Parathyroid adenoma (tissue), 2 donors: ENCODE measurements around the gene DNAH3.
"Not testable (repeated sequence)": the region's sequence is repeated elsewhere in the genome, so short reads cannot be mapped to it uniquely, and the experiment has no call there.

ENCODE experiments used
- H2AFZ ChIP-seq: fragments of 300-600 bp; sonication (generic); one replicate; pipeline ENCODE4 v1.7.0; 2017; ENCODE audit warnings: antibody characterized with exemption, mild to moderate bottlenecking
- H3K27ac ChIP-seq: fragments of 300-600 bp; sonication (generic); one replicate; pipeline ENCODE4 v1.7.0; 2017
- H3K27me3 ChIP-seq: fragments of 300-600 bp; sonication (generic); one replicate; pipeline ENCODE4 v1.7.0; 2017; ENCODE audit warnings: low read length; ENCODE audit not compliant: control insufficient read depth, insufficient read depth
- H3K36me3 ChIP-seq: fragments of 300-600 bp; sonication (generic); one replicate; pipeline ENCODE4 v1.7.0; 2017; ENCODE audit warnings: low read length; ENCODE audit not compliant: control insufficient read depth, insufficient read depth
- H3K4me1 ChIP-seq: fragments of 300-600 bp; sonication (generic); one replicate; pipeline ENCODE4 v1.7.0; 2017; ENCODE audit warnings: control low read depth
- H3K4me2 ChIP-seq: fragments of 300-600 bp; sonication (generic); one replicate; pipeline ENCODE4 v1.7.0; 2017; ENCODE audit warnings: low read length
- H3K4me3 ChIP-seq: fragments of 300-600 bp; sonication (generic); one replicate; pipeline ENCODE4 v1.7.0; 2017; ENCODE audit warnings: low read depth, low read length
- H3K79me2 ChIP-seq: fragments of 300-600 bp; sonication (generic); one replicate; pipeline ENCODE4 v1.7.0; 2017; ENCODE audit warnings: control low read depth
- H3K9ac ChIP-seq: fragments of 300-600 bp; sonication (generic); one replicate; pipeline ENCODE4 v1.7.0; 2017; ENCODE audit warnings: mild to moderate bottlenecking
- H3K9me3 ChIP-seq: fragments of 300-600 bp; sonication (generic); one replicate; pipeline ENCODE4 v1.7.0; 2017; ENCODE audit warnings: low read length; ENCODE audit not compliant: control insufficient read depth
- TF ChIP-seq, protein P1 (sequence below): fragments of 300-600 bp; sonication (generic); IDR thresholded peaks from one replicate; pipeline ENCODE4 v1.7.0; 2017; ENCODE audit warnings: antibody characterized with exemption, mild to moderate bottlenecking
- donor health status: primary hyperparathyroidism.

Gene DNAH3

DNA sequence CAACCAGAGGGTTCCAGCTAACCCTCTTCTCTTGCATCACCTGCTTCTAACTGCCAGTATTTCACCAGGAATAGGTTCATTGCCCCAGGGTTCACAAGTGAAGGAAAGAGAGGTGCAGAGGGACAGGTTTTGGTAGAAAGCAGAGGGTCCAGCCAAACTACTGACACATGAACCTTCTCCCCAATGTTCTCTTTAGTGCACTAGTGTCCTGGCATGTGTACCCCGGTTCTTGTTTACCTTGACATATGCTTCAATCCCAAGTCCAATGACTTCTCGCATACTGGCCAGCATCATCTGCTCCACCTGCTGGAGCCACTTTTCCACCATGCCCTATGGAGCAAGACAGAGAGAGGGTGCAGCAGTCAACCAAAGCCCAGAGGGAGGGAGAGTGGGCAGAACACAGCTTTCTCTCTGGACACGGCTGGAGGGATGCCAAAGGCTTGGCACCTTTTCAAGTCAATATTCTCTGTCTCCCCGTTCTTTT, 90.6 kb downstream of the DNAH3 start:
- Histone ChIP-seq H3K79me2 (no peaks in the 10 kb centered on the region), H3K36me3 (no peaks in the 10 kb centered on the region), H3K4me3 (no peak overlapping the region), H2AFZ (no peak overlapping the region), H3K9ac (no peak overlapping the region), H3K27me3 (no peaks in the 10 kb centered on the region), H3K9me3 (no peaks in the 10 kb centered on the region), H3K4me2 (no peak overlapping the region), H3K27ac (no peak overlapping the region), H3K4me1 (no peaks in the 10 kb centered on the region)
- TF ChIP-seq, protein P1, sequence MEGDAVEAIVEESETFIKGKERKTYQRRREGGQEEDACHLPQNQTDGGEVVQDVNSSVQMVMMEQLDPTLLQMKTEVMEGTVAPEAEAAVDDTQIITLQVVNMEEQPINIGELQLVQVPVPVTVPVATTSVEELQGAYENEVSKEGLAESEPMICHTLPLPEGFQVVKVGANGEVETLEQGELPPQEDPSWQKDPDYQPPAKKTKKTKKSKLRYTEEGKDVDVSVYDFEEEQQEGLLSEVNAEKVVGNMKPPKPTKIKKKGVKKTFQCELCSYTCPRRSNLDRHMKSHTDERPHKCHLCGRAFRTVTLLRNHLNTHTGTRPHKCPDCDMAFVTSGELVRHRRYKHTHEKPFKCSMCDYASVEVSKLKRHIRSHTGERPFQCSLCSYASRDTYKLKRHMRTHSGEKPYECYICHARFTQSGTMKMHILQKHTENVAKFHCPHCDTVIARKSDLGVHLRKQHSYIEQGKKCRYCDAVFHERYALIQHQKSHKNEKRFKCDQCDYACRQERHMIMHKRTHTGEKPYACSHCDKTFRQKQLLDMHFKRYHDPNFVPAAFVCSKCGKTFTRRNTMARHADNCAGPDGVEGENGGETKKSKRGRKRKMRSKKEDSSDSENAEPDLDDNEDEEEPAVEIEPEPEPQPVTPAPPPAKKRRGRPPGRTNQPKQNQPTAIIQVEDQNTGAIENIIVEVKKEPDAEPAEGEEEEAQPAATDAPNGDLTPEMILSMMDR = no peak

DNA sequence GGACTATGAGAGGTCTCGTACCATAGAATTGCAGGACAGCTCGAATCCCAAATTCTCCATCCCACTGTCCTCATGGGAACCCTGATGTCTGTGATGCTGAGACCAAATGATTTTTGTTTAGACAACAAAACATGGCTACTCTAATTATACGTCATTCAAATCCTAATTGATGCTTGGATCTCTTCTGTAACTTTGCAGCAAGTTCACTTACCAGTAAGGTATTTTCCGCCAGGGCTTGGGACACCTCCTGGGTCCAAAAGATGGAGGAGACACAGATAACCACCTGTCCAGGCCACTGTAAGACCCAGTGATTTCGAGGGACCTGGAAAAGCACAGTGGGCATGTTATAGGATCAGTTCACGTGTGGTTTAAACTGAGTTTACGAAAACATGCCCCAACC, 92.8 kb downstream of the DNAH3 start:
- Histone ChIP-seq H3K9me3 (no peaks in the 10 kb centered on the region), H3K27ac (no peak overlapping the region), H3K4me2 (no peak overlapping the region), H3K9ac (no peak overlapping the region), H3K79me2 (no peaks in the 10 kb centered on the region), H2AFZ (no peak overlapping the region), H3K4me3 (no peak overlapping the region), H3K36me3 (no peaks in the 10 kb centered on the region), H3K27me3 (no peaks in the 10 kb centered on the region), H3K4me1 (no peaks in the 10 kb centered on the region)
- TF ChIP-seq, protein P1 = no peak

DNA sequence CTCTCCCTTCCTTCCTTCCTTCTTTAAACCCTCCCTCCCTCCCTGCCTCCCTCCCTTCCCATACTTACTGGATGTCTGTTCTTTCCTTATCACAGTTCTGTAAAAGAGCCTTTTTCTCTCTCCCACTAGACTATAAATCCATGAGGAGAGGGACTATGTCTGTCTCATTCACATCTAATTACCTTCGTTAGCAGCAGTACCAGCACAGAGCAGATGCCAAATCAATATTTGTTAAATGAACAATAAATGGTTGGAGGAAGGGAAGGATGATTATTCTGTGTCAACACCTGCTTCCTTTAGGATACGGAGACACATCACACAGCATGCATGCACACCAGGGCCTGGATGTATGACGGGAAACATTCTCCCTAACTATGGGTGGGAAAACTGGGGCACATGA, 94.2 kb downstream of the DNAH3 start:
- TF ChIP-seq, protein P1 = no peak

DNA sequence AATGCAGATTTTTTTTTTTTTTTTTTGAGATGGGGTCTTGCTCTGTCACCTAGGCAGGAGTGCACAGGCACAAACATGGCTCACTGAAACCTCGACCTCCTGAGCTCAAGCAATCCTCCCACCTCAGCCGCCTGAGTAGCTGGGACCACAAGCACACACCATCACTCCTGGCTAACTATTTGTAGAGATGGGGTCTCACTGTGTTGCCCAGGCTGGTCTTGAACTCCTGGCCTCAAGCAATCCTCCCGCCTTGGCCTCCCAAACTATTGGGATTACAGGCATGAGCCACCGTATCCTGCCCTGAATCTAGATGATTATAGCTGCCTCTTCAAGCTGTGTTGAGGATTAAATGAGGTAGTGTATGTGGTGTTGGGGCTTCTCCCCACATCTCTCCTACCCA, 94.9 kb downstream of the DNAH3 start:
- not testable (repeated sequence) for H3K27ac ChIP-seq, H3K9me3 ChIP-seq, H3K27me3 ChIP-seq, H2AFZ ChIP-seq, H3K9ac ChIP-seq, H3K4me2 ChIP-seq, H3K36me3 ChIP-seq, H3K4me1 ChIP-seq, H3K79me2 ChIP-seq, H3K4me3 ChIP-seq

More for the DNA sequence above, 94.2 kb downstream of the DNAH3 start:
- Histone ChIP-seq H3K4me2 (no peak overlapping the region), H3K4me1 (no peaks in the 10 kb centered on the region), H3K79me2 (no peaks in the 10 kb centered on the region), H3K4me3 (no peak overlapping the region), H2AFZ (no peak overlapping the region), H3K27ac (no peak overlapping the region), H3K9ac (no peak overlapping the region), H3K9me3 (no peaks in the 10 kb centered on the region), H3K27me3 (no peaks in the 10 kb centered on the region), H3K36me3 (no peaks in the 10 kb centered on the region)

DNA sequence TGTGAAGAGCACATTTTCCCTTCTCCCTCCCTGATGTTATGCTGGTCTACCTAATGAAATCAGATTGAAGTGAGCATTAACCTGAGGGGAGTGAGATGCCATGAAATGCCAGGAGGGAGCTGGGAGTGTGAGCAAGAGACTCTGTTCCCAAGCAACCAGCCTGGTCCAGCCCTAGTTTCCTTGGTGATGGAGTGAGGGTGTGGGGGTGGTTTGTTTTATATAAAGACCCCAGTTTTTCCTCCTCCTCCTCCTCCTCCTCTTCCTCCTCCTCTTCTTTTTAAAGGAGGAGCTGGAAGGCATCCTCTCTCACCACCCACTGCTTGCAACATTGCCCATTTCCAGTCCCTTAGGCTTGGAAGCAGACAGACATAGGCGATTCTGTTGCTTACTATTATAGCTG, 97.1 kb downstream of the DNAH3 start:
- H3K9me3 ChIP-seq = no peaks in the 10 kb centered on the region
- TF ChIP-seq, protein P1 = no peak
- no peak overlapping the region for H3K9ac ChIP-seq
- no peak overlapping the region for H2AFZ ChIP-seq
- no peak overlapping the region for H3K27ac ChIP-seq
- H3K79me2 ChIP-seq = no peaks in the 10 kb centered on the region
- no peaks in the 10 kb centered on the region for H3K4me1 ChIP-seq
- no peaks in the 10 kb centered on the region for H3K27me3 ChIP-seq
- no peak overlapping the region for H3K4me3 ChIP-seq
- H3K4me2 ChIP-seq = no peak overlapping the region
- no peaks in the 10 kb centered on the region for H3K36me3 ChIP-seq

DNA sequence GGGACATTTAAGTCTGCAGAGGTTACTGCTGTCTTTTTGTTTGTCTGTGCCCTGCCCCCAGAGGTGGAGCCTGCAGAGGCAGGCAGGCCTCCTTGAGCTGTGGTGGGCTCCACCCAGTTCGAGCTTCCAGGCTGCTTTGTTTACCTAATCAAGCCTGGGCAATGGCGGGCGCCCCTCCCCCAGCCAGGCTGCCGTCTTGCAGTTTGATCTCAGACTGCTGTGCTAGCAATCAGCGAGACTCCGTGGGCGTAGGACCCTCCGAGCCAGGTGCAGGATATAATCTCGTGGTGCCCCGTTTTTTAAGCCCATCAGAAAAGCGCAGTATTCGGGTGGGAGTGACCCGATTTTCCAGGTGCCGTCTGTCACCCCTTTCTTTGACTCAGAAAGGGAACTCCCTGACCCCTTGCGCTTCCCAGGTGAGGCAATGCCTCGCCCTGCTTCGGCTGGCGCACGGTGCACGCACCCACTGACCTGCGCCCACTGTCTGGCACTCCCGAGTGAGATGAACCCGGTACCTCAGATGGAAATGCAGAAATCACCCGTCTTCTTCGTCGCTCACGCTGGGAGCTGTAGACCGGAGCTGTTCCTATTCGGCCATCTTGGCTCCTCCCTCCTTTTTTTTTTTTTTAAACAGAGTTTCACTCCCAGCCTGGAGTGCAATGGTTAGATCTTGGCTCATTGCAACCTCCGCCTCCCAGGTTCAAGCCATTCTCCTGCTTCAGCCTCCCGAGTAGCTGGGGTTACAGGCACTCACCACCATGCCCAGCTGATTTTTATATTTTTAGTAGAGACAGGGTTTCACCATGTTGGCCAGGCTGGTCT, 102.3 kb downstream of the DNAH3 start:
- H3K4me2 ChIP-seq, H3K4me1 ChIP-seq, H2AFZ ChIP-seq, H3K4me3 ChIP-seq, H3K36me3 ChIP-seq, H3K9me3 ChIP-seq, H3K79me2 ChIP-seq, H3K27me3 ChIP-seq, H3K27ac ChIP-seq, H3K9ac ChIP-seq: not testable (repeated sequence)
